ENCODE data around the gene CMTM1. TPM values are rescaled to one million over a fixed set of nuclear protein-coding genes. Genes with fewer than 3 reads are reported as not detected.

Gene CMTM1
- total RNA-seq, 1 experiment from 2014 or later: 9.4 TPM

- no peaks in the 10 kb centered on the region for H3K9me3 ChIP-seq (ENCODE audit: insufficient read depth, low read depth)
- no peak overlapping the region for H3K4me3 ChIP-seq
- no peak overlapping the region for H2AFZ ChIP-seq
- DNase-seq: peak; percentile 30 to 52
- H3K4me1 ChIP-seq (replicated peaks; ENCODE audit: insufficient read depth): peaks cover 62% of the 10 kb centered on the region
- TF ChIP-seq CTCF (conservative IDR thresholded peaks at IDR 0.05) (no peak), EZH2 (IDR thresholded peaks at IDR 0.05; ENCODE audit: low read depth) (no peak)
- peak overlapping the region; percentile 82; the same call in 1 of the 2 replicates for H3K27ac ChIP-seq
- H3K79me2 ChIP-seq (ENCODE audit: low read depth): no peaks in the 10 kb centered on the region
- H4K20me1 ChIP-seq (ENCODE audit: insufficient read depth): no peaks in the 10 kb centered on the region
- no peaks in the 10 kb centered on the region for H3K36me3 ChIP-seq (ENCODE audit: low read depth)
- H3K9me2 ChIP-seq (ENCODE audit: insufficient read depth): no peaks in the 10 kb centered on the region
- peaks cover 31% of the 10 kb centered on the region for H3F3A ChIP-seq (ENCODE audit: insufficient read depth, low read depth)
- intact Hi-C loops (cut with micrococcal nuclease; ENCODE audit: unreplicated experiment): no loop called here
- ChIA-PET CTCF (interaction anchor here (0.6 to 0.7 kb wide), 2 partner anchors 62 to 176 kb away, joined by 3 to 4 read pairs; no protein-coding TSS in a partner anchor), POLR2A (ENCODE audit: unreplicated experiment) (no interaction called here)
- BruUV-seq (replicated peaks): no TSS peak
- peak overlapping the region; percentile 50 for H3K4me2 ChIP-seq
- H3K27me3 ChIP-seq (ENCODE audit: insufficient read depth, low read depth): no peaks in the 10 kb centered on the region
Measured at GRCh38 chr16:66520406-66521170, 45.7 kb upstream of the CMTM1 start.

GRCh38 chr16:66521252-66521713 is 45.0 kb upstream of the CMTM1 start:
- H4K20me1 ChIP-seq (ENCODE audit: insufficient read depth): no peaks in the 10 kb centered on the region

More at GRCh38 chr16:66521252-66521713, 45.0 kb upstream of the CMTM1 start:
- intact Hi-C loops (cut with micrococcal nuclease; ENCODE audit: unreplicated experiment): no loop called here
- Histone ChIP-seq H3K4me2 (peak overlapping the region; percentile 50), H3K36me3 (ENCODE audit: low read depth) (no peaks in the 10 kb centered on the region), H3K4me1 (replicated peaks; ENCODE audit: insufficient read depth) (peaks cover 55% of the 10 kb centered on the region), H3K79me2 (ENCODE audit: low read depth) (no peaks in the 10 kb centered on the region), H3K9me3 (ENCODE audit: insufficient read depth, low read depth) (no peaks in the 10 kb centered on the region), H3K27ac (peak overlapping the region; percentile 82), H3K4me3 (no peak overlapping the region), H3K9me2 (ENCODE audit: insufficient read depth) (no peaks in the 10 kb centered on the region), H2AFZ (no peak overlapping the region), H3F3A (ENCODE audit: insufficient read depth, low read depth) (peaks cover 31% of the 10 kb centered on the region), H3K27me3 (ENCODE audit: insufficient read depth, low read depth) (no peaks in the 10 kb centered on the region)
- ChIA-PET POLR2A (ENCODE audit: unreplicated experiment) (no interaction called here), CTCF (interaction anchor here (0.7 to 1.4 kb wide), 2 partner anchors 11 to 175 kb away, joined by 4 to 10 read pairs; no protein-coding TSS in a partner anchor)
- TF ChIP-seq CTCF (conservative IDR thresholded peaks at IDR 0.05): no peak
- no peak for TF ChIP-seq EZH2 (IDR thresholded peaks at IDR 0.05; ENCODE audit: low read depth)
- DNase-seq: no peak
- BruUV-seq (replicated peaks): no TSS peak
